Activated naive CD8-positive, alpha-beta T cell (primary cell): ENCODE results near the gene CUTA.

Experiments
- H3K27ac Mint-ChIP-seq: one replicate; pipeline ENCODE4 v1.8.0; 2021; ENCODE audit warnings: mixed read lengths
- H3K27me3 Mint-ChIP-seq: one replicate; pipeline ENCODE4 v1.8.0; 2021; ENCODE audit warnings: mixed read lengths
- H3K36me3 Mint-ChIP-seq: one replicate; pipeline ENCODE4 v1.8.0; 2021; ENCODE audit warnings: mixed read lengths
- H3K4me1 Mint-ChIP-seq: one replicate; pipeline ENCODE4 v1.8.0; 2021; ENCODE audit warnings: low read depth, mixed read lengths
- H3K4me3 Mint-ChIP-seq: one replicate; pipeline ENCODE4 v1.8.0; 2021; ENCODE audit warnings: mild to moderate bottlenecking, mixed read lengths
- H3K9me3 Mint-ChIP-seq: one replicate; pipeline ENCODE4 v1.8.0; 2021; ENCODE audit warnings: low read depth, mixed read lengths

CUTA gene

GRCh38 chr6:33419580-33420490, 1.9 kb upstream of the CUTA start, which contains the start of gene SYNGAP1:
TSS of gene SYNGAP1 (plus strand) at chr6:33420065. CDS start at chr6:33420265, 200 bp downstream.
- peaks cover 75% of the 10 kb centered on the region for H3K4me1 Mint-ChIP-seq
- no peaks in the 10 kb centered on the region for H3K9me3 Mint-ChIP-seq
- H3K27me3 Mint-ChIP-seq, result no peaks in the 10 kb centered on the region
- H3K4me3 Mint-ChIP-seq, result peak within 1 kb of the TSS; percentile 94
- peak within 1 kb of the TSS; percentile 99 for H3K27ac Mint-ChIP-seq
- H3K36me3 Mint-ChIP-seq, result peaks cover 2% of the 10 kb centered on the region

DNA sequence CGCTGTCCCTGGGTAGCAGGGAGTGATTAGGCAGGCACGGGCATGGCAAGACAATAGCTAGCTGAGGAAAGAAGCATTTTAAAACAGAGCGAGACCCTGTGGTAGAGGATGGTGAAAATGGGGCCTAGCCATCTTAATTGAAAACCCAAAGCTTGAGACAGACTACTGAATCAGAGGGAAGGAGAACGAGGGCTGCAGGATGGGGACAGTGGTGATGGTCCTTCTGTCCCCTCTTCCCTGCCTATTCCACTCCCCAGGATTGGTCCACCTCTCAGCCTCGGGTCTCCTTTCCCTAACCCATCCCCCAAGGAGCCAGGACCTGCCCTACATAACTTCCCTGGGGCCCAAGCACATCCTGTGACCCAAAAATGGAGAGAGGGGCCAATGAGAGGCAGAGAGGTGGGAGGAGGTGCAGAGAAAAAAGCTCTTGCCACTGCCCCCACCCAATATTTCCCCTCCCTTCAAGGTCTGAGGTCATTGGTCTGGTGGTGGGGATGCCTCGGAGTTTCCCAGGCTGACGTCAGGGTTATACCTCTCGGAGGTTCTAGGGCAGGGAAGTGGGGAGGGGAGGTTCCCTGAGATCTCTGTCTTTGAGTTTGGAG, 884 bp upstream of the CUTA start:
- Mint-ChIP-seq H3K9me3 (no peaks in the 10 kb centered on the region), H3K27me3 (no peaks in the 10 kb centered on the region), H3K27ac (peak overlapping the region; percentile 99), H3K36me3 (peaks cover 2% of the 10 kb centered on the region), H3K4me1 (peaks cover 74% of the 10 kb centered on the region), H3K4me3 (peak overlapping the region; percentile 94)

DNA sequence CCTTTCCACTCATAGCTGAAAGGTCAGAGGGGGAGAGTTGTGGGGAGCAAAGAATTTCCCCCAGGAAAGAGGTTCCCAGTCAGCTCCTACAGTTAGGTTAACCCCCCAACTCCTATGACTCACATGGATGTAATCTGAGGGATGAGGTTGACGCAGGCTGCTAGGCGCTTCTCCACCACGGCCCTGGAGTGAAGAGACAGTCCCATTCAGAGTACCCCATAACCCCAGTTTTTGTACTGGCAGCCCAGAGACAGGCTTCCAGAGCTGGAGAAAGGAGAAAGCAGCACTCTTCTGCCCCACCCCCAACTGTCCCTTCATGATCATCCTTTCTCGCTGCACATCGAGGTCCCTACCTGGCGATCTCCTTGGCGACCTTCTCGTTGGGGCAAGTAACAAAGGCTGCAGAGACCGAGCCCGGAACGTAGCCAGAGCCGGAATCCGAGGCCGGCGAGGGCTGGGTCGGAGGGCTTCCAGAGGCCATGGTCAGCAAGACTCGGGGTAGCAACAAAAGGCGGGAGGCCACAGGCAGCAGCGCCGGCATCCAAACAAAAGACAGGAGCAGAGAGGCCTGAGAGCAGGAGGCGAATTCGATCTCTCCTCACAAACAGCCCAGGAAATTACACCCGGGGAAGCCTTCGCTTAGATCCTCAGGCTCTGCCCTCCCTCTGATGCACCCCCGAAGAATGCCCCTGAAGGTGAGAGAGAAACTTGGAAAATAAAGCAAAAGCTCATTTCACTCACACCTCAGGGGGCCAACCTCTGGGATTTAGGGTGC, 592 bp downstream of the CUTA start:
- H3K9me3 Mint-ChIP-seq, result no peaks in the 10 kb centered on the region
- peaks cover 79% of the 10 kb centered on the region for H3K4me1 Mint-ChIP-seq
- no peaks in the 10 kb centered on the region for H3K27me3 Mint-ChIP-seq
- peak overlapping the region; percentile 94 for H3K4me3 Mint-ChIP-seq
- peaks cover 2% of the 10 kb centered on the region for H3K36me3 Mint-ChIP-seq
- H3K27ac Mint-ChIP-seq, result peak overlapping the region; percentile 99

DNA sequence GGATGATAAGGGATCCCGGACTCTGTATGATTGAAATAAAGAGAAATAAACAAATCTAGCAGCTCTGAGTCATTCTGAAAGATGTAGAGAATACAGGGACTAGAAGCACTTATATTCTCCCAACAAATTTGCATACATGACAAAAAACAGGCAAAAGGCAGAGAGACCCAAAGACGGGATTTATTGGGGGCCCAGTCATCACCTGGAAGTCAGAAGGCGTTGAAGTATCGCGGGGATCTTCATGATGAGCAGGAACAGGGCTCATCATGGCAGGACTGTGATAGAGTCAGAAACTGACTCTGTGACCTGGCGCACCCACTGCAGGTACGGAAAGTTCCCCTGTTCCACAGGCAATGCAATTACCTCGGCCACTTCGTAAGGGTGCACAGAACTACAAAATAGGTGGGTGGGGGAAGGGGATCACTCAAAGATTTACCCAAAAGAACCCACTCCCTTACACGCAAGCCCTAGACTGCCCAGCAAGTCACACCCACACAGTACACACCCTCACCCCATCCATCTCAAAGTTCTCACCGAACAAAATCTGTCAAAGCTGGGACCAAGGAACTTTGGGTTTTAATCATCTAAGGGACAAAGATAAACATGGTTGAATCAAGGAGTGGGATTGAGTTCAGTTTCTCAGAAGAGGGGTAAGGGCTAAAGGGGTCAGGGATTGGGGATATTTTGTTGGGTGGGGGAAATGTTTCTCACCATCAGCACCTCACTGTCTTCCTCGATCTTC, 1.4 kb downstream of the CUTA start:
- H3K9me3 Mint-ChIP-seq, result no peaks in the 10 kb centered on the region
- peak overlapping the region; percentile 94 for H3K4me3 Mint-ChIP-seq
- H3K4me1 Mint-ChIP-seq, result peaks cover 81% of the 10 kb centered on the region
- H3K27me3 Mint-ChIP-seq, result no peaks in the 10 kb centered on the region
- peaks cover 2% of the 10 kb centered on the region for H3K36me3 Mint-ChIP-seq
- H3K27ac Mint-ChIP-seq, result peak overlapping the region; percentile 99

DNA sequence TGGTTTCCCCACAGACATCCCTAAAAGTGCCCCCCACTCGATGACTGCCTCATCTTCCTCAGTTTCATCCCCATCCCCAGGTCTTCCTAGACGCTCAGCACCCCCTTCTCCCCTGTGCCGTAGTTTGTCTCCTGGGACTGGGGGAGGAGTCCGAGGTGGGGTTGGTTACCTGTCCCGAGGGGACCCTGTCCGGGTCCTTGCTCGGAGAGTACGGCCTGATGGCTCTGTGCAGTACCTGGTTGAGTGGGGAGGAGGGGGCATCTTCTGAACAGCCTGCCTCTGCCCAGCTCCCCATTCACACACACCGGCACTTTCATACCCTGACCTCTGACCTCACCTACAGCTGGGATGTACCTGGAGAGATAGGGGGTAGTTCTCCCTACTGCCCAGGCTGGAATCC, 2.1 kb downstream of the CUTA start:
- peaks cover 78% of the 10 kb centered on the region for H3K4me1 Mint-ChIP-seq
- H3K27ac Mint-ChIP-seq, result peak overlapping the region; percentile 83
- H3K36me3 Mint-ChIP-seq, result peaks cover 2% of the 10 kb centered on the region
- peak overlapping the region; percentile 49 for H3K4me3 Mint-ChIP-seq
- H3K9me3 Mint-ChIP-seq, result no peaks in the 10 kb centered on the region
- no peaks in the 10 kb centered on the region for H3K27me3 Mint-ChIP-seq

- no peak overlapping the region for H3K4me3 Mint-ChIP-seq
- peaks cover 2% of the 10 kb centered on the region for H3K36me3 Mint-ChIP-seq
- H3K27ac Mint-ChIP-seq, result peak overlapping the region; percentile 83
- peaks cover 78% of the 10 kb centered on the region for H3K4me1 Mint-ChIP-seq
- no peaks in the 10 kb centered on the region for H3K27me3 Mint-ChIP-seq
- H3K9me3 Mint-ChIP-seq, result no peaks in the 10 kb centered on the region
Measured at GRCh38 chr6:33414592-33415271, 3.2 kb downstream of the CUTA start.

- peaks cover 2% of the 10 kb centered on the region for H3K36me3 Mint-ChIP-seq
Measured at GRCh38 chr6:33413241-33414120, 4.4 kb downstream of the CUTA start.

DNA sequence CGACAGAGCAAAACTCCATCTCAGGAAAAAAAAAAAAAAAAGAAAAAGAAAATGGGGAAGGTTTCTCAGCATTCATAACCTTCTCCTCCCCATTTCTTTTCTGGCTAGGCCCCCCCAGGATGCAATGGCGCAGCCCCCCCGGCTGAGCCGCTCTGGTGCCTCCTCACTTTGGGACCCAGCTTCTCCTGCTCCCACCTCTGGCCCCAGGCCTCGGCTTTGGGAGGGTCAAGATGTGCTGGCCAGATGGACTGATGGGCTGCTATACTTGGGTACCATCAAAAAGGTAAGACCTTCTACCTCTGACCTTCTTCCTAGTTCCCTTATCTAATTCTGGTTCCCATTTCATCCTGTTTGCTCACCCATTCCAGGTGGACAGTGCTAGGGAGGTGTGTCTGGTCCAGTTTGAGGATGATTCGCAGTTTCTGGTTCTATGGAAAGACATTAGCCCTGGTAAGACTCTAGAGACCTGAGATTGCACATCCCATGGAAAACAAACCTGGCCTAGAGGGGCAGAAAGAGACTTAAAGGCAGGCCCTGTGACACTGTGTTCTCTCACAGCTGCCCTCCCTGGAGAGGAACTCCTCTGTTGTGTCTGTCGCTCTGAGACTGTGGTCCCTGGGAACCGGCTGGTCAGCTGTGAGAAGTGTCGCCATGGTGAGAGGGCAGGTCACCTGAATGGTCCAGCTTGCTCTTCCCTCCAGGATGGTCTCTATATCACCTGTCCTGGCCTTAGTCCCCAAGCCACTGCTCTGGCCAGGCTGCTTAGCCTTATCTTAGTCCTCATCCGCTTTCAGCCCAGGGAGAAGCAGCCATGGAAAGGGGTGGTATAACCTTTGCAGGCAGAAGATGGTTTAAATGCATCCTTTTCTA, 5.5 kb downstream of the CUTA start:
- H3K27ac Mint-ChIP-seq, result peak overlapping the region; percentile 69
- H3K4me1 Mint-ChIP-seq, result peaks cover 61% of the 10 kb centered on the region
- H3K27me3 Mint-ChIP-seq, result no peaks in the 10 kb centered on the region
- H3K9me3 Mint-ChIP-seq, result no peaks in the 10 kb centered on the region
- peaks cover 2% of the 10 kb centered on the region for H3K36me3 Mint-ChIP-seq
- H3K4me3 Mint-ChIP-seq, result peak overlapping the region; percentile 70

More at GRCh38 chr6:33413241-33414120, 4.4 kb downstream of the CUTA start:
- H3K4me1 Mint-ChIP-seq, result peaks cover 70% of the 10 kb centered on the region
- no peaks in the 10 kb centered on the region for H3K27me3 Mint-ChIP-seq
- peak overlapping the region; percentile 49 for H3K4me3 Mint-ChIP-seq
- H3K27ac Mint-ChIP-seq, result peak overlapping the region; percentile 89
- H3K9me3 Mint-ChIP-seq, result no peaks in the 10 kb centered on the region

- Mint-ChIP-seq H3K9me3 (no peaks in the 10 kb centered on the region), H3K27ac (peak overlapping the region; percentile 83), H3K27me3 (no peaks in the 10 kb centered on the region), H3K4me1 (peaks cover 55% of the 10 kb centered on the region), H3K36me3 (no peaks in the 10 kb centered on the region), H3K4me3 (peak overlapping the region; percentile 86)
Measured at GRCh38 chr6:33411632-33412005, 6.3 kb downstream of the CUTA start.

GRCh38 chr6:33410711-33411631, 6.9 kb downstream of the CUTA start, which contains the start of gene PHF1:
TSS of gene PHF1 (plus strand) at chr6:33411014. CDS start at chr6:33412264, 1,250 bp downstream.
- peak within 1 kb of the TSS; percentile 89 for H3K27ac Mint-ChIP-seq
- H3K36me3 Mint-ChIP-seq, result no peaks in the 10 kb centered on the region
- H3K9me3 Mint-ChIP-seq, result no peaks in the 10 kb centered on the region
- H3K27me3 Mint-ChIP-seq, result no peaks in the 10 kb centered on the region
- H3K4me3 Mint-ChIP-seq, result peak within 1 kb of the TSS; percentile 90
- peaks cover 49% of the 10 kb centered on the region for H3K4me1 Mint-ChIP-seq

DNA sequence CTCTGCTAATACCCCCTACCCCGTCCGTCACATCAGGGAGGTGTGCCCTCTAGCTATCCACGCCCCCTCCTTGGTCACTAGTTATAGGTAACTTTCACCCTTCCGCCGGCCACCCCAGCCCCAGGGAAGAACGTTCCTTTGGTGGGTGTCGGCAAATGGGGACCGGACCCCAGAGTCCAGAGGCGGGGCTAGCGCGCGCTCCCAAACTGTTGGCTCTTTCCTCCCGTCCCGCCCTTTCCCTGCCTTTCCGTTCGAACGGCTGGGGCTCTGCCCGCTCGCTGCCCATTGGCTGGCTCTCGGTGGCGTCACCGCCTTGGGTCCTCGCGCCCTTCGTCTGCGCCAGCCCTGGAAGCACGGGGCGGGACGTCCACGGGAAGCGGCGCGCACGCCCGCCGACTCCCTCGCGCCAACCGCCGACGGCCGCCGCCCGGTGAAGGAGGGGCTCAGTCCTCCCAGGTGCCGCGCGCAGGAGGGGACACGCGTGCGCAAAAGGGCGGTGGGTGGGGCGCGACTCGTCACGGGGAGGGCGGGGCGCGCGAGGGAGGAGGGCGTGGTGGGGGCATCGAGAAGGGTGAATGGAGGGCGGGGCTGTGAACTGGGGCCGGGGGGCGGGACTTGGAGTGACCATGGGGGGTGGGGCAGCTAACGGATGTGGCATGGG, 7.7 kb downstream of the CUTA start:
- peak overlapping the region; percentile 90 for H3K4me3 Mint-ChIP-seq
- no peaks in the 10 kb centered on the region for H3K36me3 Mint-ChIP-seq
- peaks cover 41% of the 10 kb centered on the region for H3K4me1 Mint-ChIP-seq
- H3K27ac Mint-ChIP-seq, result peak overlapping the region; percentile 89
- no peaks in the 10 kb centered on the region for H3K27me3 Mint-ChIP-seq
- no peaks in the 10 kb centered on the region for H3K9me3 Mint-ChIP-seq
